Liver (tissue), 9 donors: ENCODE data around the gene PTPRC. TPM values are rescaled to one million over a fixed set of nuclear protein-coding genes. Genes with fewer than 3 reads are reported as not detected.

Experiments
- DNase-seq: peaks from one replicate; pipeline ENCODE4 v3.0.0-alpha.2; 2017; ENCODE audit warnings: low spot score
- H3K27ac ChIP-seq, 2 donors: one replicate each; pipeline ENCODE4 v1.7.0; 2013; ENCODE audit warnings: inconsistent platforms in 2 of 2, low read length in 2 of 2, control low read depth in 1 of 2, low read depth in 1 of 2, mild to moderate bottlenecking in 1 of 2
- H3K27me3 ChIP-seq, 4 donors: one replicate each; pipeline versions ENCODE4 v1.6.1 to v1.7.0; 2013; ENCODE audit warnings: low read length in 3 of 4, inconsistent platforms in 1 of 4, mild to moderate bottlenecking in 1 of 4, moderate library complexity in 1 of 4; ENCODE audit not compliant: control insufficient read depth in 4 of 4, insufficient read depth in 4 of 4
- H3K36me3 ChIP-seq, 4 donors: one replicate each; pipeline versions ENCODE4 v1.6.1 to v1.7.0; 2013; ENCODE audit warnings: low read length in 3 of 4, mild to moderate bottlenecking in 3 of 4, low read depth in 1 of 4, moderate library complexity in 1 of 4; ENCODE audit not compliant: control insufficient read depth in 4 of 4, insufficient read depth in 3 of 4
- H3K4me1 ChIP-seq, 4 donors: one replicate each; pipeline versions ENCODE4 v1.6.1 to v1.7.0; 2013; ENCODE audit warnings: low read length in 3 of 4, mild to moderate bottlenecking in 3 of 4, moderate library complexity in 1 of 4; ENCODE audit not compliant: control insufficient read depth in 4 of 4, insufficient read depth in 4 of 4
- H3K4me3 ChIP-seq, 3 donors: one replicate each; pipeline versions ENCODE4 v1.6.1 to v1.7.0; 2013; ENCODE audit warnings: low read length in 3 of 3, control low read depth in 1 of 3, low read depth in 1 of 3, mild to moderate bottlenecking in 1 of 3
- H3K9ac ChIP-seq, 2 donors: one replicate each; pipeline ENCODE4 v1.7.0; 2013; ENCODE audit warnings: low read length in 2 of 2, mild to moderate bottlenecking in 2 of 2, moderate library complexity in 2 of 2, control low read depth in 1 of 2, low read depth in 1 of 2
- H3K9me3 ChIP-seq, 4 donors: one replicate each; pipeline versions ENCODE4 v1.6.1 to v1.7.0; 2013; ENCODE audit warnings: low read length in 3 of 4; ENCODE audit not compliant: control insufficient read depth in 4 of 4
- ATF3 ChIP-seq: IDR thresholded peaks from 2 replicates; pipeline ENCODE4 v1.6.1; 2016; ENCODE audit warnings: antibody characterized with exemption
- EGR1 ChIP-seq, 2 donors: IDR thresholded peaks; 2 replicates each; pipeline ENCODE4 v1.6.1; 2016 to 2018; ENCODE audit warnings: antibody characterized with exemption in 2 of 2, low read depth in 2 of 2
- FOXA1 ChIP-seq: IDR thresholded peaks from 2 replicates; pipeline ENCODE4 v1.6.1; 2016; ENCODE audit warnings: antibody characterized with exemption
- FOXA2 ChIP-seq: IDR thresholded peaks from 2 replicates; pipeline ENCODE4 v1.6.1; 2016; ENCODE audit warnings: antibody characterized with exemption
- GABPA ChIP-seq, 2 donors: IDR thresholded peaks in 1 of 2; conservative IDR thresholded peaks in 1 of 2; 2 replicates each; pipeline ENCODE4 v1.6.1; 2016; ENCODE audit warnings: antibody characterized with exemption in 2 of 2, mild to moderate bottlenecking in 1 of 2, moderate library complexity in 1 of 2
- HNF4A ChIP-seq, 2 donors: conservative IDR thresholded peaks; 2 replicates each; pipeline ENCODE4 v1.6.1; 2016; ENCODE audit warnings: antibody characterized with exemption in 2 of 2, mild to moderate bottlenecking in 2 of 2
- HNF4G ChIP-seq: IDR thresholded peaks from 2 replicates; pipeline ENCODE4 v1.6.1; 2016; ENCODE audit warnings: antibody characterized with exemption
- JUND ChIP-seq, 2 donors: IDR thresholded peaks; 2 replicates each; pipeline ENCODE4 v1.6.1; 2016; ENCODE audit warnings: antibody characterized with exemption in 2 of 2
- MAX ChIP-seq: IDR thresholded peaks from 2 replicates; pipeline ENCODE4 v1.6.1; 2016; ENCODE audit warnings: antibody characterized with exemption
- NR2F2 ChIP-seq: IDR thresholded peaks from 2 replicates; pipeline ENCODE4 v1.6.1; 2016; ENCODE audit warnings: antibody characterized with exemption
- RAD21 ChIP-seq, 2 donors: IDR thresholded peaks; 2 replicates each; pipeline ENCODE4 v1.6.1; 2016; ENCODE audit warnings: antibody characterized with exemption in 2 of 2, mild to moderate bottlenecking in 2 of 2
- REST ChIP-seq: IDR thresholded peaks from 2 replicates; pipeline ENCODE4 v1.6.1; 2016; ENCODE audit warnings: antibody characterized with exemption, mild to moderate bottlenecking
- RXRA ChIP-seq, 2 donors: IDR thresholded peaks; 2 replicates each; pipeline ENCODE4 v1.6.1; 2017 to 2018; ENCODE audit warnings: antibody characterized with exemption in 2 of 2, mild to moderate bottlenecking in 1 of 2
- TAF1 ChIP-seq: conservative IDR thresholded peaks from 2 replicates; pipeline ENCODE4 v1.6.1; 2016; ENCODE audit warnings: antibody characterized with exemption, mild to moderate bottlenecking
- YY1 ChIP-seq: IDR thresholded peaks from 2 replicates; pipeline ENCODE4 v1.6.1; 2016; ENCODE audit warnings: antibody characterized with exemption, mild to moderate bottlenecking
- WGBS: extraction: QIAGEN DNeasy Blood & Tissue Kit; methylation state at CpG from one replicate; pipeline ENCODE4 v1.1.7; 2013; 5-methylcytosine and 5-hydroxymethylcytosine counted together
- polyA plus RNA-seq, 2 donors: library from polyadenylated mRNA; stranded (reverse) in 1 of 2; unstranded in 1 of 2; fragments of 200-250 nt in 1 of 2; fragments of >200 nt in 1 of 2; fragmentation: Nextera tagmentation in 1 of 2; extraction: Ambion mirVana in 1 of 2; gene quantifications; one replicate each; pipeline versions ENCODE4 v1.2.1 to v1.2.3, GENCODE V29; 2013 to 2015
- total RNA-seq, 2 donors: library from RNA; depleted of rRNA; stranded (reverse); fragments of >200 nt; gene quantifications; one replicate each; pipeline ENCODE4 v1.2.3, GENCODE V29; 2014
- TF ChIP-seq, protein P1 (sequence below): IDR thresholded peaks from 2 replicates; pipeline ENCODE4 v1.6.1; 2016; ENCODE audit warnings: antibody characterized with exemption
- TF ChIP-seq, protein P2 (sequence below): fragments of 150-350 bp; IDR thresholded peaks from 2 replicates; pipeline ENCODE4 v1.5.1; 2017; ENCODE audit warnings: improper control_type of control experiment, low read depth, low read length; ENCODE audit not compliant: missing input control
- donor health status: healthy.
- donor health status: healthy.
- donor health status: healthy.
- donor health status: healthy.
- donor health status: healthy.

The PTPRC gene
- total and polyA plus RNA-seq, 4 donors, result 5.8 to 34.1 (median 16.2) TPM

DNA sequence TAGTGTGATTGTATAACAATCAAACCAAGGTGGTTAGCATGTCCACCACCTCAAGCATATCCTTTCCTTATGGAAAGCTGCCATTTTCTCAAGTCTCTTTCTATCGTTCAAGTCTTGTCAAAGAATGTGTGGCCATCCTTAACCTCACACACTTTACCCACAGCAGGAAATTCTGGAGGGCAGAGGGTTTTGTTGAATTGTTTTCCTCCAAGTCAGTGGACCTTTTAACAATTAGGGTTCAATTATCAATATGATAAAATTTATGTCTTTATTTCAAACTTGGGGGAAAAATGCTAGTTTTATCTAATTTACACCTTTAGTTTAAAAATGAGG is 14.2 kb upstream of the PTPRC start:
- 78% methylated on average over 1 of the region's 1 CpG for WGBS
- no peak for DNase-seq
- Histone ChIP-seq H3K9me3 (no peaks in the 10 kb centered on the region), H3K27ac (no peak overlapping the region), H3K9ac (no peak overlapping the region), H3K36me3 (no peaks in the 10 kb centered on the region), H3K4me3 (no peak overlapping the region), H3K27me3 (no peaks in the 10 kb centered on the region), H3K4me1 (no peaks in the 10 kb centered on the region)
- TF ChIP-seq FOXA1, result no peak
- TF ChIP-seq JUND (IDR thresholded peaks at IDR 0.05), result no peak
- no peak for TF ChIP-seq EGR1 (IDR thresholded peaks at IDR 0.05; ENCODE audit: low read depth in 2 of 2)
- no peak for TF ChIP-seq FOXA2
- no peak for TF ChIP-seq HNF4A (conservative IDR thresholded peaks at IDR 0.05)
- TF ChIP-seq, protein P1, sequence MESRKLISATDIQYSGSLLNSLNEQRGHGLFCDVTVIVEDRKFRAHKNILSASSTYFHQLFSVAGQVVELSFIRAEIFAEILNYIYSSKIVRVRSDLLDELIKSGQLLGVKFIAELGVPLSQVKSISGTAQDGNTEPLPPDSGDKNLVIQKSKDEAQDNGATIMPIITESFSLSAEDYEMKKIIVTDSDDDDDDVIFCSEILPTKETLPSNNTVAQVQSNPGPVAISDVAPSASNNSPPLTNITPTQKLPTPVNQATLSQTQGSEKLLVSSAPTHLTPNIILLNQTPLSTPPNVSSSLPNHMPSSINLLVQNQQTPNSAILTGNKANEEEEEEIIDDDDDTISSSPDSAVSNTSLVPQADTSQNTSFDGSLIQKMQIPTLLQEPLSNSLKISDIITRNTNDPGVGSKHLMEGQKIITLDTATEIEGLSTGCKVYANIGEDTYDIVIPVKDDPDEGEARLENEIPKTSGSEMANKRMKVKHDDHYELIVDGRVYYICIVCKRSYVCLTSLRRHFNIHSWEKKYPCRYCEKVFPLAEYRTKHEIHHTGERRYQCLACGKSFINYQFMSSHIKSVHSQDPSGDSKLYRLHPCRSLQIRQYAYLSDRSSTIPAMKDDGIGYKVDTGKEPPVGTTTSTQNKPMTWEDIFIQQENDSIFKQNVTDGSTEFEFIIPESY, result no peak
- no peak for TF ChIP-seq MAX
- TF ChIP-seq YY1, result no peak
- no peak for TF ChIP-seq HNF4G
- TF ChIP-seq RXRA (IDR thresholded peaks at IDR 0.05), result no peak
- TF ChIP-seq GABPA (IDR thresholded peaks at IDR 0.05 in 1 of 2, conservative IDR thresholded peaks at IDR 0.05 in 1 of 2), result no peak
- no peak for TF ChIP-seq TAF1
- no peak for TF ChIP-seq NR2F2
- TF ChIP-seq ATF3, result no peak
- no peak for TF ChIP-seq REST

GRCh38 chr1:198627436-198628066 is 11.3 kb upstream of the PTPRC start:
- no peaks in the 10 kb centered on the region for H3K36me3 ChIP-seq
- H3K27me3 ChIP-seq, result no peaks in the 10 kb centered on the region
- H3K4me1 ChIP-seq, result no peaks in the 10 kb centered on the region
- no peak for DNase-seq
- no peak overlapping the region for H3K4me3 ChIP-seq
- WGBS, result 77% methylated on average over 3 of the region's 3 CpGs
- H3K27ac ChIP-seq, result no peak overlapping the region
- H3K9ac ChIP-seq, result no peak overlapping the region
- no peaks in the 10 kb centered on the region for H3K9me3 ChIP-seq
- TF ChIP-seq GABPA (IDR thresholded peaks at IDR 0.05 in 1 of 2, conservative IDR thresholded peaks at IDR 0.05 in 1 of 2) (no peak), HNF4G (no peak), RXRA (IDR thresholded peaks at IDR 0.05) (no peak), TAF1 (no peak), FOXA1 (no peak), FOXA2 (no peak), YY1 (no peak), EGR1 (IDR thresholded peaks at IDR 0.05; ENCODE audit: low read depth in 2 of 2) (no peak), REST (no peak), JUND (IDR thresholded peaks at IDR 0.05) (no peak), MAX (no peak), RAD21 (IDR thresholded peaks at IDR 0.05) (no peak)
- TF ChIP-seq, protein P2, sequence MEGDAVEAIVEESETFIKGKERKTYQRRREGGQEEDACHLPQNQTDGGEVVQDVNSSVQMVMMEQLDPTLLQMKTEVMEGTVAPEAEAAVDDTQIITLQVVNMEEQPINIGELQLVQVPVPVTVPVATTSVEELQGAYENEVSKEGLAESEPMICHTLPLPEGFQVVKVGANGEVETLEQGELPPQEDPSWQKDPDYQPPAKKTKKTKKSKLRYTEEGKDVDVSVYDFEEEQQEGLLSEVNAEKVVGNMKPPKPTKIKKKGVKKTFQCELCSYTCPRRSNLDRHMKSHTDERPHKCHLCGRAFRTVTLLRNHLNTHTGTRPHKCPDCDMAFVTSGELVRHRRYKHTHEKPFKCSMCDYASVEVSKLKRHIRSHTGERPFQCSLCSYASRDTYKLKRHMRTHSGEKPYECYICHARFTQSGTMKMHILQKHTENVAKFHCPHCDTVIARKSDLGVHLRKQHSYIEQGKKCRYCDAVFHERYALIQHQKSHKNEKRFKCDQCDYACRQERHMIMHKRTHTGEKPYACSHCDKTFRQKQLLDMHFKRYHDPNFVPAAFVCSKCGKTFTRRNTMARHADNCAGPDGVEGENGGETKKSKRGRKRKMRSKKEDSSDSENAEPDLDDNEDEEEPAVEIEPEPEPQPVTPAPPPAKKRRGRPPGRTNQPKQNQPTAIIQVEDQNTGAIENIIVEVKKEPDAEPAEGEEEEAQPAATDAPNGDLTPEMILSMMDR, result no peak
- TF ChIP-seq, protein P1, result no peak
